ENCODE measurements around the gene MEGF8.

Gene MEGF8

GRCh38 chr19:42402376-42403116 lies 77.1 kb downstream of the MEGF8 start:
- no peaks in the 10 kb centered on the region for H3K36me3 ChIP-seq (ENCODE audit: insufficient read depth, low read depth, low read length)
- peaks cover 28% of the 10 kb centered on the region for H3K27me3 ChIP-seq (ENCODE audit: insufficient read depth, low read length)
- peak overlapping the region; percentile 88 for H3K4me3 ChIP-seq (ENCODE audit: low read length)
- H3K4me1 ChIP-seq (ENCODE audit: insufficient read depth, low read length) = peaks cover 3% of the 10 kb centered on the region
- no peak overlapping the region for H3K27ac ChIP-seq (ENCODE audit: low read length)
- H3K9me3 ChIP-seq (ENCODE audit: insufficient read depth, low read depth, low read length) = no peaks in the 10 kb centered on the region
- H3K9ac ChIP-seq (ENCODE audit: low read depth, low read length) = peak overlapping the region; percentile 85

GRCh38 chr19:42403586-42403985 lies 78.2 kb downstream of the MEGF8 start:
- H3K9me3 ChIP-seq (ENCODE audit: insufficient read depth, low read depth, low read length) = no peaks in the 10 kb centered on the region

DNA sequence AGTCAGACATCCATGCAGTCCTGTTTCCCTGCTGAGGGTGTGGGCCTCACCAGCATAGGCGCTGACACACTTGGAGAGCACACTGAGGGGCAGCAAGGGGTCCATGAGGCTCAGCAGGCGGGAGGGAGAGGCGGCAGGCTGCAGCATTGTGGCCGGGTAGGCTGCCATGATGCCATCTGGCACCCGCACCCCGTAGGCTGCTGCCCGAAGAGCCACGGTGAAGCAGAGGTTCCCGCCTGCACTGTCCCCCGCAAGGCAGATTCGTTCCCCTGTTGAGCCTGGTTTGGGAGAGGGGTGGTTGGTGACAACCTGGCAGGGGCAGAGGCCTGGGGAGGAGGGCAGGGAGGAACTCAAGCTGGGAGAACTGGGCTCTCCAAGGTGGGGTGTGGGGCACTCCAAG lies 80.7 kb downstream of the MEGF8 start:
- Histone ChIP-seq H3K36me3 (ENCODE audit: insufficient read depth, low read depth, low read length) (no peaks in the 10 kb centered on the region), H3K9ac (ENCODE audit: low read depth, low read length) (no peak overlapping the region), H3K4me3 (ENCODE audit: low read length) (no peak overlapping the region)

More at GRCh38 chr19:42403586-42403985, 78.2 kb downstream of the MEGF8 start:
- no peaks in the 10 kb centered on the region; the same call in 1 of the 2 replicates for H3K4me1 ChIP-seq (ENCODE audit: insufficient read depth, low read length)
- no peak overlapping the region for H3K27ac ChIP-seq (ENCODE audit: low read length)
- no peak overlapping the region for H3K4me3 ChIP-seq (ENCODE audit: low read length)
- peaks cover 25% of the 10 kb centered on the region for H3K27me3 ChIP-seq (ENCODE audit: insufficient read depth, low read length)
- H3K36me3 ChIP-seq (ENCODE audit: insufficient read depth, low read depth, low read length) = no peaks in the 10 kb centered on the region
- no peak overlapping the region for H3K9ac ChIP-seq (ENCODE audit: low read depth, low read length)

GRCh38 chr19:42407085-42407815 lies 81.8 kb downstream of the MEGF8 start:
- H3K36me3 ChIP-seq (ENCODE audit: insufficient read depth, low read depth, low read length) = no peaks in the 10 kb centered on the region
- H3K4me1 ChIP-seq (ENCODE audit: insufficient read depth, low read length) = no peaks in the 10 kb centered on the region; the same call in 1 of the 2 replicates
- peaks cover 45% of the 10 kb centered on the region for H3K27me3 ChIP-seq (ENCODE audit: insufficient read depth, low read length)

More for the DNA sequence above, 80.7 kb downstream of the MEGF8 start:
- H3K4me1 ChIP-seq (ENCODE audit: insufficient read depth, low read length) = no peaks in the 10 kb centered on the region; the same call in 1 of the 2 replicates
- H3K27ac ChIP-seq (ENCODE audit: low read length) = no peak overlapping the region
- peaks cover 38% of the 10 kb centered on the region for H3K27me3 ChIP-seq (ENCODE audit: insufficient read depth, low read length)
- no peaks in the 10 kb centered on the region for H3K9me3 ChIP-seq (ENCODE audit: insufficient read depth, low read depth, low read length)

GRCh38 chr19:42407816-42408175 lies 82.4 kb downstream of the MEGF8 start:
- no peaks in the 10 kb centered on the region for H3K9me3 ChIP-seq (ENCODE audit: insufficient read depth, low read depth, low read length)

More at GRCh38 chr19:42407085-42407815, 81.8 kb downstream of the MEGF8 start:
- H3K27ac ChIP-seq (ENCODE audit: low read length) = no peak overlapping the region
- H3K9me3 ChIP-seq (ENCODE audit: insufficient read depth, low read depth, low read length) = no peaks in the 10 kb centered on the region
- no peak overlapping the region for H3K9ac ChIP-seq (ENCODE audit: low read depth, low read length)
- no peak overlapping the region for H3K4me3 ChIP-seq (ENCODE audit: low read length)

GRCh38 chr19:42409477-42409876 lies 84.0 kb downstream of the MEGF8 start:
- Histone ChIP-seq H3K9ac (ENCODE audit: low read depth, low read length) (no peak overlapping the region), H3K4me3 (ENCODE audit: low read length) (no peak overlapping the region), H3K36me3 (ENCODE audit: insufficient read depth, low read depth, low read length) (no peaks in the 10 kb centered on the region), H3K4me1 (ENCODE audit: insufficient read depth, low read length) (no peaks in the 10 kb centered on the region), H3K9me3 (ENCODE audit: insufficient read depth, low read depth, low read length) (no peaks in the 10 kb centered on the region), H3K27me3 (ENCODE audit: insufficient read depth, low read length) (peaks cover 53% of the 10 kb centered on the region), H3K27ac (ENCODE audit: low read length) (no peak overlapping the region)

More at GRCh38 chr19:42407816-42408175, 82.4 kb downstream of the MEGF8 start:
- Histone ChIP-seq H3K27ac (ENCODE audit: low read length) (no peak overlapping the region), H3K4me3 (ENCODE audit: low read length) (no peak overlapping the region), H3K9ac (ENCODE audit: low read depth, low read length) (no peak overlapping the region), H3K4me1 (ENCODE audit: insufficient read depth, low read length) (no peaks in the 10 kb centered on the region; the same call in 1 of the 2 replicates), H3K36me3 (ENCODE audit: insufficient read depth, low read depth, low read length) (no peaks in the 10 kb centered on the region), H3K27me3 (ENCODE audit: insufficient read depth, low read length) (peaks cover 45% of the 10 kb centered on the region)

GRCh38 chr19:42410371-42410770 lies 84.9 kb downstream of the MEGF8 start:
- no peak overlapping the region for H3K9ac ChIP-seq (ENCODE audit: low read depth, low read length)
- H3K27me3 ChIP-seq (ENCODE audit: insufficient read depth, low read length) = peaks cover 61% of the 10 kb centered on the region
- H3K4me3 ChIP-seq (ENCODE audit: low read length) = no peak overlapping the region
- H3K9me3 ChIP-seq (ENCODE audit: insufficient read depth, low read depth, low read length) = no peaks in the 10 kb centered on the region
- no peak overlapping the region for H3K27ac ChIP-seq (ENCODE audit: low read length)
- H3K4me1 ChIP-seq (ENCODE audit: insufficient read depth, low read length) = no peaks in the 10 kb centered on the region
- no peaks in the 10 kb centered on the region for H3K36me3 ChIP-seq (ENCODE audit: insufficient read depth, low read depth, low read length)

GRCh38 chr19:42411581-42412178 lies 86.2 kb downstream of the MEGF8 start:
- Histone ChIP-seq H3K9me3 (ENCODE audit: insufficient read depth, low read depth, low read length) (no peaks in the 10 kb centered on the region), H3K27me3 (ENCODE audit: insufficient read depth, low read length) (peaks cover 67% of the 10 kb centered on the region), H3K4me3 (ENCODE audit: low read length) (no peak overlapping the region), H3K36me3 (ENCODE audit: insufficient read depth, low read depth, low read length) (no peaks in the 10 kb centered on the region), H3K4me1 (ENCODE audit: insufficient read depth, low read length) (no peaks in the 10 kb centered on the region), H3K9ac (ENCODE audit: low read depth, low read length) (no peak overlapping the region), H3K27ac (ENCODE audit: low read length) (no peak overlapping the region)

GRCh38 chr19:42412227-42412626 lies 86.8 kb downstream of the MEGF8 start:
- Histone ChIP-seq H3K27me3 (ENCODE audit: insufficient read depth, low read length) (peaks cover 65% of the 10 kb centered on the region), H3K9me3 (ENCODE audit: insufficient read depth, low read depth, low read length) (no peaks in the 10 kb centered on the region), H3K27ac (ENCODE audit: low read length) (no peak overlapping the region), H3K9ac (ENCODE audit: low read depth, low read length) (no peak overlapping the region), H3K36me3 (ENCODE audit: insufficient read depth, low read depth, low read length) (no peaks in the 10 kb centered on the region), H3K4me3 (ENCODE audit: low read length) (no peak overlapping the region), H3K4me1 (ENCODE audit: insufficient read depth, low read length) (no peaks in the 10 kb centered on the region)

- Histone ChIP-seq H3K4me1 (ENCODE audit: insufficient read depth, low read length) (no peaks in the 10 kb centered on the region), H3K27ac (ENCODE audit: low read length) (no peak overlapping the region), H3K27me3 (ENCODE audit: insufficient read depth, low read length) (peaks cover 65% of the 10 kb centered on the region), H3K9ac (ENCODE audit: low read depth, low read length) (no peak overlapping the region), H3K36me3 (ENCODE audit: insufficient read depth, low read depth, low read length) (no peaks in the 10 kb centered on the region), H3K4me3 (ENCODE audit: low read length) (no peak overlapping the region), H3K9me3 (ENCODE audit: insufficient read depth, low read depth, low read length) (no peaks in the 10 kb centered on the region)
These were observed 87.2 kb downstream of the MEGF8 start for GRCh38 chr19:42412661-42413076.

- no peak overlapping the region for H3K27ac ChIP-seq (ENCODE audit: low read length)
- H3K27me3 ChIP-seq (ENCODE audit: insufficient read depth, low read length) = peaks cover 69% of the 10 kb centered on the region
- H3K4me1 ChIP-seq (ENCODE audit: insufficient read depth, low read length) = no peaks in the 10 kb centered on the region
- no peaks in the 10 kb centered on the region for H3K36me3 ChIP-seq (ENCODE audit: insufficient read depth, low read depth, low read length)
- no peak overlapping the region for H3K4me3 ChIP-seq (ENCODE audit: low read length)
- no peaks in the 10 kb centered on the region for H3K9me3 ChIP-seq (ENCODE audit: insufficient read depth, low read depth, low read length)
- no peak overlapping the region for H3K9ac ChIP-seq (ENCODE audit: low read depth, low read length)
These were observed 93.9 kb downstream of the MEGF8 start for GRCh38 chr19:42419309-42419708.

Measured in iPS-20b (cell line).